Pons (tissue), 1 donor: ENCODE results near the gene SLMAP.

ENCODE experiments used
- DNase-seq: peaks from one replicate; pipeline ENCODE4 v3.0.0-alpha.2; 2016; ENCODE audit warnings: low spot score

Gene SLMAP

DNA sequence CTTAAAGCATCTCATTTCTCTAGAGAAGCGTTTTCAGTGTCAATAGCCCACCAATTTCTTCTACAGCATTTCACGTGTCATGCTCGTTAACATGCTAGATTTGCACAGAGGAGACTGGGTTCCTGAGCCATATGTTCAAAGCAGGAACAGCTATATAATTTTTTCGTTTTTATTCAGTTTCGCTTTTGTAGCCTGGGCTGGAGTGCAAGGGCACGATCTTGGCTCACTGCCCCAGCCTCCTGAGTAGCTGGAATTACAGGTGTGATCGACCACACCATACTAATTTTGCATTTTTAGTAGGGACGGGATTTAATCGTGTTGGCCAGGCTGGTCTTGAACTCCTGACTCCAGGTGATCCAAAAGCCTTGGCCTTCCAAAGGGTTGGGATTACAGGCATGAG lies 6.6 kb upstream of the SLMAP start:
- DNase-seq: no peak

DNA sequence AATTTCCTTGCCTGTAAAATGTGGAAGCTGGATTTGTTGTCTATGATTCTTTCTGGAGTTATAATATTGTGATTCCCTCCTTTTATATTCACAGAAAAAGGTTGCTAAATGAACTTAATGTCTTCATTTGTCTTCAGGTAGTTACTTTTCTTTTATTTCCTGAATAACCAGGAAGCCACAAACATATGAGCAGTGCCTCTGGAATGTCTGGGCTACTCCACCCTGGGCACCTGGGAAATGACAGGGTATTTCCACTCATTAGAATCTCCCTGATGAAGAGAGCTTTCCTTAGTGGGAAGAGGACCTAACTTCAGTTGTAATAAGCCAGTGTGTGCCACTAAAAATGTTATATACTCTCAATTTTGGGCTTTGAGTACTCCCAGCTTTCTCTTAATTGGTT lies 3.8 kb upstream of the SLMAP start:
- DNase-seq: no peak

DNA sequence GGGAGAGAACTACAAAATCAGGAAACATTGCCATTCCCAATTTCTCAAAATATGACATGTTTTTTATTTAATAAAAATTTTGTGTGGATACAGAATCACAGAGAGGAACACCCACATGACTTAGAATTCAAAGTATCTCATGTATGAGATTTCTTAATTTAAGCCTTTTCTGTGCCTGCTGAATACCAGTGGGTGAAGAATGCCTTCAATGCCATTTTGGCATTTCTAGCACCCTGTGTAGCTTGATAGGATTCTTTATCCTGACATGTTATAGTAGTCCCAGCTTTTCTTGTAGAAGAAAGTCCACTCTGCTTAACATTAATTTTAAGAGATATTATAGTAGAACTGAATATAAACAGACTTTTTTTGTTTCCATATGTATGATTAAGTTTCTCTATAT lies 3.1 kb upstream of the SLMAP start:
- no peak for DNase-seq

DNA sequence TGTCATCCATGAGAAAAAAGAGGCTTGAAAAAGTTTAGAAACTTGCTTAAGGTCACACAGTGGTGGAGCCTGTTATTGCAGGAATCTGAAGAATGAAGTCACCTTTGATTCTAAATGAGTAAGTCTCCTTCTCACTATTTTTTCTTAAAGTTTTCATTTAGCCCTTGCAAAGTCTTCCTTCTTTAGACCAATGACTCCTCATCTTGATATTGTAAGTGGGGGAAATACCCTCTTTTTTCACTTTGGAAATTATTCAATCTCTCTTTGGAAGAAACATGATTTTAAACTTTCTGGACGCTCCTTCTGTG lies 787 bp upstream of the SLMAP start:
- no peak for DNase-seq

DNA sequence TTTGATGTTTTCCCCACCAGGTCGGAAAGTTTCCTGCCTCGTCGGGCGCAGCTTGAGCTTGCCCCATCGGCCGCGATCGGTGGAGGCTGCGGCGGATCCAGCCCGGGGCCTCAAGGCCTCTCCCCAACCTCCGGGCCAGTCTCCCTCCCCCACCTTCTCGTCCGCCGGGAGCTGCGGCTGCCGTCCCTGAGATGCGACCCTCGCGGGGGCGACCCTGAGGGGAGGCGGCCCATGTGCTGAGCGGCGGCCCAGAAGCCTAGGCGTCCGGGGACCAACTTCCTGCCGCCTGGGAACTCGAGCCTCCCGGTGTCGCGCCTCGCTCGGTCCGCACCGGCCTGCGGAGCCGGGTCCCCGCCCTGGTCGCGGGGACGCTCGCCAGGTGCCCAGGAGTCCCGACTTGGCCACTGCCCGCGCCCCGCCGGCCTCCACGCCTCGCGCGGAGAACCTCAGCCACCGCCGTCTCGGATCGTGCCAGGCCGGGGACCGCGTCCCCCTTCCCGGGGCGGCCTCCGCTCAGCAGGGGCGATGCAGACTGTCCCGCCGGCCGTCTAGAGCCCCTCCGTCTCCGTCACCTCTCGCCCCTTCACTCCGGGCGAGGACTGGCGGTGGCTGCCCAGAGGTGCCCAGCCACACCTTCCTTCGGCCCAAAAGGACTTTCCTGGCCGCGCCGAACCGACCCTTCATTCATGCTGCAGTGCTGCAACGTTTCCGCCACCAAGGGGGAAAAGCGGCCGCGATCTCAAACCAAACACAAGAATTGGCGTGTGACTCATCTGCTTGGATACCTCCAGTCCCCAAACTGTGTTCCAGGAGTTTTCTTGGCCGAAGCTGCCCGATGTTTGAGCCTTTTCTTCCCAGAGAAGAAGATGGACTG lies 656 bp downstream of the SLMAP start:
- peak; percentile 20 for DNase-seq

DNA sequence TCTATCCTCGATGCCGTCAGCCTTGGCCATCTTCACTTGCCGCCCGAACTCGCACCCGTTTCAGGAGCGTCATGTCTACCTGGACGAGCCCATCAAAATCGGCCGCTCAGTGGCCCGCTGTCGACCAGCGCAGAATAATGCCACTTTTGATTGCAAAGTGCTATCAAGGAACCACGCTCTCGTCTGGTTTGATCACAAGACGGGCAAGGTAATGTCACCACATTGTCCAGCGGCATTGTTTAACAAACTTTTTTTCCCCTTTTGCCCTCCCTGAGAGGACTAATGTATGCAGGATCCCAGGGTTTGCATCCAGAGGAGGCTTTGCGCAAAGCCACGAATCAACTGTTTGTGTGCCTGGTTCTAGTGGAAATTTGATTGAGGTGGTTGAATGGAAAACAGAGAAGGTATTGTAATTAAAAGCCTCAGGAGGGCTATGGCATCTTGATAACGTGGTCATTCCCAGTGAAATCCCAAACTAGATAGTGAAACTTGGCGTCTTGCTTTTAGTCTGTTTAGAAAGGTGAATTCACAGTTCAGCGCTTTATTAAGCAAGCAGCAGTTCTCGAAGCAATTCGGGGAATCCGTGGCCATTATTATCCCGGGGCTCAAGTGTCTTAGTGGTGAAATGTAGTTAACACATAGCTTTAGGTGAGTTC lies 1.7 kb downstream of the SLMAP start:
- no peak for DNase-seq

DNA sequence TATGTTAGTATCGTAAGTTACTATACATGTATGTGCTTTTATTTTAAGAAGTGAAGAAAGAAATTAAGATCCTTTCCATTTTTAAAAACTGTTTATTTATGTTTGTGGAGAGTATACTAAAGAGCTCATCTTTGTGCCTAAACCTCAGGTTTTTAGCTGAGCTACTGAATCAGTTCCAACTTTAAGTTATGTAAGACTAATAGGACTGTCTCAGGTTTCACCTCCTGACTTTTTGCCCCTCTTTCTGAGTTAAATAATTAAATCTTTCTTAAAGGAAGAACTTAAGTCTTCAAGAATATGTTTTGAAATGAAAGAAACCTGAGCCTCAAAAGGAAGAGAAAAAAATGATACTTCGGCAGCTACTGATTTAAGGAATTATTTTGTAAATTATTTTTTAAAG lies 2.6 kb downstream of the SLMAP start:
- no peak for DNase-seq

DNA sequence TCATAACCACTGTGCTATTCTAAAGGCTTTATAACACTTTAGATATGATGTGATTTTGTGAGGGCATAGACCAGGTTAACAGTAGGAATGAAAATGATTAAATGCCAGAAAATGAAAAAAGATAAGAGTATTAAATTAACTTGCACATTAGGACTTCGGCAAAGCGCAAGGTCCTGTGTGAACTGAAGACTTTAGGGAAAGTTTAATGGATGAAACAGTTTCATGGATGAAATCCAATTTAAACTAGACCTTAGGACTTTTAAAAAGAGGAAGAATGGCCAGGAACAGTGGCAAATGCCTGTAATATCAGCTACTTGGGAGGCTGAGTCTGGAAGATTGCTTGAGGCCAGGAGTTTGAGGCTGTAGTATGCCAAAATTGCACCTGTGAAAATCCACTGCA lies 8.7 kb downstream of the SLMAP start:
- DNase-seq: no peak

DNA sequence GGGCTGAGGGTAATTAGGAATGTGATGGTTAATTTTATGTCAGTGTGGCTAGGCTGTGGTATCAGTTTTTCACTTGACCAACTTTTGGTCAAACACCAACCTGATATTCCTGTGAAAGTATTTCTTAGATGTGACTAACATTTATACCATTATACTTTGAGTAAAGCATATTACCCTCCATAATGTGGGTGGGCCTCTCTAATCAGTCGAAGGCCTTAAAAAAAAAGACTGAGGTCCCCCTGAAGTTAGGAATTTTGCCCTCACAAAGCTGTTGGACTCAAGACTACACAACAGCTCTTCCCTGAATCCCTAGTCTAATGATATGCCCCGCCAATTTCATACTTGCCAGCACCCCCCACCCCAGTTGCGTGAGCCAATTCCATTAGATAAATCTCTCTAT lies 12.5 kb downstream of the SLMAP start:
- no peak for DNase-seq

DNA sequence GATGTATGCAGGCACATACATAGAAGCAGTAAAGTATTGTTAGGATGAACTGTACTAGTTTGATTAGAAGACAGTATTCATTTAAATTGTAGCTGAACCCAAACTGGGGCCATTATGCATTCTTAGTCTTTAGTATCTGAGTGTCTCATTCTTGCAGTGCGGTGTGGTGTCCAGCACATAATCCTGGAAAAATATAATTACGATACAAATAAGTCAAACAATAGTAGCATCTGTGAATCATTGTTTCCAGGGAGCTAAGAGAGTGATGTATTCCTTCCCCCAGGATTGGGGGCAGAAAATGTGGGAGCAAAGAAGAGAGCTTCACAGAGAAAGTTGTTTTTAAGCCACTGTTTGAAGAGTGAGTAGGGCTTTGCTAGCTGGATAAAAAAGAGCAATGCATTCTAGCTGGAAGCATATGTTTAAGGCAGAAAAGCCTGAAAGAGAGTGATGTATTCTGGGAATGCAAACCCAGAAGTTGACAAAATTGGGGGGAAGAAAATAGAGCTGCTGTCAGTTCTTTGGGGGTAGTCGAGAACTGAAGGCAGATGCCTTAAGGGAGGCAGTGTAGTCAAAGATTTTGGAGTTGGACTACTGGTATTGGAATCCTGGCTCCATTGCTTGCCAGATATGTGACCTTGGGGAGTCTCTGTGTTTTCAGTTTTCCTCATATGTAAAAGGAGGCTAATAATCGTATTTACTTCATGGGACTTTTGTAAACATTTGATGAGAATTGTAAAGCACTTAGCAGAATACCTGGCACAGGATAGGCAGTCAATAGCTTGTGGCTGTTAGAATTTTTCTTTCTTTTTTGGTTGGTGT lies 14.1 kb downstream of the SLMAP start:
- DNase-seq: no peak

DNA sequence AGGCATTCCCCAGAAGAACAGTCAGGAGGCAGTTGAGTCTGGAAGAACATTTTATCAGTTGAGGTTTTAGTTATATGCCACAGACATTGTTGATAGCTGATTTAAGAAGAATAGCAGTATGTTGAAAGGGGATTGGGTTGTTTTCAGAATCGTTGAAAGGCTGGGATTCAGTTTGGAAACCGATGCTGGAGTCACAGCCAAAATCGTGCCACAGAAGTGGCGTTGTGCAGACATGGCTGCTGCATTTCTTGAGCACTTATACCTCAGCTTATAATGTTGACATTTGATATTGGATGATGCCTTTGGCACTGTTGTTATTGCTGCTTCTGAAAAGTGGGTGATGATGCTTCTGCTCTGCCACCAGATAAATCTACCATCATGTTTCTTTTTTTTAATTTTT lies 16.1 kb downstream of the SLMAP start:
- DNase-seq: no peak

DNA sequence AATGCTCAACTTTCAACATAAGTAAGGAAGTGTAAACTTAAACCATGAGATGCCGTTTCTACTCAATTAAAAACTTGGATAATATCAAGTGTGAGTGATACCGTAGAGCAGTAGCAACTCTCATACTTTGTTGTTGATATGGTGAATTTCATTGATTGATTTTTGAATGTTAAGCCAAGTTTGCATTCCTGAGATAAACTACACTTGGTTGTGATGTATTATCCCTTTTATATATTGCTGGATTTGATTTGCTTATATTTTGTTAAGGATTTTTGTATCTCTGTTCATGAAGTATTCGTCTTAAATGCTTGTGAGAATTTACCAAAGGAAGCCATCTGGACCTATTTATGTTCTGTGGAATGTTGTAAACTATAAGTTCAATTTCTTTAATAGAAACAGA lies 21.7 kb downstream of the SLMAP start:
- DNase-seq: no peak

DNA sequence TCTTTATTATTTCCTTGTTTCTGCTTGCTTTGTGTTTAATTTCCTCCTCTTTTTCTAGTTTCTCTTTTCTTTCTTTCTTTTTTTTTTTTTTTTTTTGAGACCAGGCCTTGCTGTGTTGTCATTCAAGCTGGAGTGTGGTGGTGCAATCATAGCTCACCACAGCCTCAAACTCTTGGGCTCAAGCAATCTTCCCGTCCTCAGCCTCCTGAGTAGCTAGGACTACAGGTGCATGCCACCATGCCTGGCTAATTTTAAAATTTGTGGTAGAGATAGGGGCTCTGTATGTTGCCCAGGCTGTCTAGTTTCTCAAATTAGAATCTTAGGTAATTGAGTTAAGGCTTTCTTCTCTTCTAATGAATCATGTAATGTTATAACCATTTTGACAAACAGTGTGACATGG lies 22.4 kb downstream of the SLMAP start:
- DNase-seq: no peak

DNA sequence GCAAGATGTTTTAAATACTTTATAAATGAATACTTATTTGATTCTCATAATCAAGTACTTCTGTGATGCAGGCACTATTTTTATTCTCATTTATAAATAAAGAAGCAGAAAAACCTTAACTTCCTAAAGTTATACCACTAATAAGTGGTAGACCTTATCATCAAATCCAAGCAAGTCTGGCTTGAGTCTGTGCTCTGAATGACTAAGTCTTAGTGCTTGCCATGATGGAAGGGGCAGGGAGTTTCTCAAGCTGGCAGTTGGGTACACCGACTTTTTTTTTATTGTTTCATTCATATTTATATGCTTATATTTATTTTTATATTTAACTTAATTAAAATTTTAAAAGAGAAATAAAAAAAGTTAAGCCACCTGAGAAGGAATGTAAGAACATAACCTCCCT lies 23.6 kb downstream of the SLMAP start:
- DNase-seq: no peak

DNA sequence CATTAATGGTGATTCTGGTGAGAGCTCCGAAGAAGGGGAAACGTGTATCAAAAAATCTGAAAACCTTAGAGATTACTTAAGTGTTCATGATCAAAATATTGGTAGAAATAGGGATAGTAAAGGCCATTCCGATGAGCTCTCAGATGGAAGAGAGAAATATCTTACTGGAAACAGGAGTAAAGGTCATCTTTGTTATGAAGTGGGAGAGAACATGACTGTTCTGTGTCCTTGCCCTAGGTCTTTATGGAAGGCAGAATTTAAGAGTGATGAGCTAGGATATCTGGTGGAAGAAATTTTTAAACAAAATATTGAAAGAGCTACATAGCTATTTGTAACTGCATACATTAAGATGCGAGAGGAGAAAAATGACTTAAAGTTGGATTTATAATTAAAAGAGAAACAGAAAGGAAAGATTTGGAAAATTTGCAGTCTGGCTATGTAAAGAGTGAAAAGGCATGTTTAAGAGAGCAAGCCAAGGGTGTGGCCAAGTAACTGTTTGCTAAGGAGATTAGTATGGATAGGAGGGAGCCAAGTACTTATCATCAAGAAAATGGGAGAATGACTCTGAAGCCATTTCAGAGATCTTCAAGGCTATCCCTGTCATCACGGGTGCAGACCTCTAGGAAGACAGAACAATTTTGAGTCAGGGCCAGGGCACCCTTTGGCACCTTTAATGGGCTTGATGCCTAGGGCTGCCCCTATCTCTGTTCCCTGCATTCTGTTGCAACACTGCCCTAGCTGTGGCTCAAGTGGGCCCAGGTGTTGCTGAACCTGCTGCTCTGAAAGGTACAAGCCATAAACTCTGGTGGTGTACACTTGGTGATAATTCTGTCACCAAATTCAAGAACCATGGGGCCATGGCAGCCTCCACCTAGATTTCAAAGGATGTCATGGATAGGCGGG lies 27.3 kb downstream of the SLMAP start:
- no peak for DNase-seq

DNA sequence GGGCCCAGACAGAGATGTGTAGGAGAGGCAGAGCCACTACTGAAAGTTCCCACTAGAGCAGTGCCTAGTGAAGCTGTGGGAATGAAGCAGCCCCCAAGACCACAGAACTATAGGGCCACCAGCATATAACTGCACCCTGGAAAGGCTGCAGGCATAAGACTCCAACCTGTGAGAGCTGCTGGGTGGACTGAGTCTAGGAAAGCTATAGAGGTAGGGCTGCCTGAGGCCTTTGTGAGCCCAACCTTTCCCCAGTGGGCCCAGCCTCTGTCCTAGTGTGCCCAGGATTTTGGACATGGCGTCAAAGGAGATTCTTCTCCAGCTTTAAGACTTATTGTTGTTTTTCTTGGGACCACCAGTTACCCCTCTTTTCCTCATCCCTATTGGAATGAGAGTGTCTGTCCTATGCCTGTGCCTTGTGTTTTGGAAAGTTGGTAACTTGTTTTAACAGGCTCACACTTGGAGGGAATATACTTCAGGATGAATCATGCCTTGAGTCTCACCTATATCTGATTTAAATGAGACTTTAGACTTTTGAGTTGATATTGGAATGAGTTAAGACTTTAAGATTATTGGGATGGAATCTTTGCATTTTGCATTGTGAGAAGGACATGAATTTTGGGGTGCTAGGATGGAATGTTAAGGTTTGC lies 28.1 kb downstream of the SLMAP start:
- DNase-seq: no peak

DNA sequence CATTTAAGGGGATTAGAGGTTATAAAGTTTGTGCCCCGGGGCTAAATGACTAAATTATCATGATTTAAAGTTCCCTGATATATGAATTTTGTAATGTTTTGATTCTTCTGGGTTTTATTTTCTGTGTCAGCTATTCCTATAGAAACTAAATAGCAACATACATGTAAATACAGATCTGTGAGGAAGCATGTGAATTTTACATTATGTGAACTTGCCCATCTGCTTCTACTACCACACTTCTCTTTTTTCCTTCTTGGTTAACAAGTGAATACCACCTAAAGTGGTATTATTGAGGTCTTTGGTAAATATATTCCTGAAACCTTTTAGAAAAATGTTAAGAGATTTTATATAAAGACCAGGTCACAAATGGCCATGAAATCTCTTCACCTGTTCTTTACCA lies 29.3 kb downstream of the SLMAP start:
- DNase-seq: no peak

DNA sequence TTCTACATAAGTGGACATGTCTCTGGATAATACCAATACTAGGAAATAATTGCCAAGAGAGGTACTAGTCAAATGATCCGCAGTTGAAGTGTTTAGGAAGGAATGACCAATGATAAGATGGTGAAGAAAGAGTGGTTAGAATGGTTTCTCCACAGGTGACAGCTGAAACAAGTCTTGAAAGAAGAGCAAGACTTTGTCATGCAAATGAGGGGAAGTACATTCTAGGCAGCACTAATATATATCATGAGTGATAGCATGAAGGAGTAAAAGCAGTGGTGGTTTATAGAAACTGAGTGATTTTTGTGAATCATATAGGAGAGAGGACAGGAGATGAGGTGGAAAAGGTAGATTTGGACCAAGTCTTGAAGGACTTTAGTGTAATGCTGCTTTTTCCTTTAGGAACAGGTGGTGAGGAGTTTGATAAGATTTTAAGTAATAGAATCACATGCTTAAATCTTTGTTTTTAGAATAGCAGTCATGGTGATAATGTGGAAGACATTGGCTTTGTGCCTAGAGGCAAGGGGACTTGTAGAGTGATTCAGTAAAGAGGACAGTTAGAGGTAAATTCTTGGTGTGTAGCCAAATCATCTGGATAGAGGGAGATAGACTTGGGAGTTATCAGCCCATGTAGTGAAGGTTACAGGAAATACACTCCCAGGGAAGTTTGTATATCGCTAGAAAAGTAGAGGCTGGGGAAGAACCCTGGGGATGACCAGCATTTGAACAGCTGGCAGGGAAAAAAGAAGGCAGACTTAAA lies 31.9 kb downstream of the SLMAP start:
- DNase-seq: no peak

DNA sequence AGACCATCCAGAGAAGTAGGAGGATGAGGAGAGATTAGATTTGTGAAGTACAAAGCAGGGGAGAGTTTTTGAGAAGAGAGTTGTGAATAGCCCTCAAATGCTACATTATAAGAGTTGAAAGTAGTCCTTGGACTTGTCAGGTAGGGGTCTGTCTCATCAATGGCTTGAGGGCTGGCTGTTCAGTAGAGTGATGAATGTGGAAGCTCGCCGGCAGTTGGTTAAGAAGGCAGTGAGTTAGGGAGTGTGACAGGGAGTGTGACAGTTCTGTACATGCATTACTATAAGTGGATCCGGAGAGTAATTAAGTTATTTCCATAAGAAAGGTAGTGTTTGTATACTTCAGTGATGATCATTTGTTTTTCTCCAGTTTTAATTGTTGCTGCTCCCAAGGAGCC lies 32.5 kb downstream of the SLMAP start:
- no peak for DNase-seq

DNA sequence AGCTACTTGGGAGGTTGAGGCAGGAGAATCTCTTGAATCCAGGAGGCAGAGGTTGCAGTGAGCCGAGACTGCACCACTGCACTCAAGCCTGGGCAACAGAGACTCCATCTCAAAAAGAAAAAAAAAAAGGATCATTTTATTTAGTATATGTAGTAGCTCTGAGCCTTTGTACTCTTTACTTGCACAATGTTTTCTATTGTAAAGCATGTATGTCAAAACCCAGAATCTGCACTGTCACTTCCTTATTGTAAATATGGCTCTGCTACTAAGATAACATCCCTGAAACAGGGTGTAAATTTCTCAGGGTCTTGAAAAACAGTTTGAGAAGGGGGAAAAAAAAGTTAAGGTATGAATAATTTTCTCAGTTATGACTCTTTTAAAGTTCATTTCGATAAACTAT lies 35.1 kb downstream of the SLMAP start:
- DNase-seq: no peak

DNA sequence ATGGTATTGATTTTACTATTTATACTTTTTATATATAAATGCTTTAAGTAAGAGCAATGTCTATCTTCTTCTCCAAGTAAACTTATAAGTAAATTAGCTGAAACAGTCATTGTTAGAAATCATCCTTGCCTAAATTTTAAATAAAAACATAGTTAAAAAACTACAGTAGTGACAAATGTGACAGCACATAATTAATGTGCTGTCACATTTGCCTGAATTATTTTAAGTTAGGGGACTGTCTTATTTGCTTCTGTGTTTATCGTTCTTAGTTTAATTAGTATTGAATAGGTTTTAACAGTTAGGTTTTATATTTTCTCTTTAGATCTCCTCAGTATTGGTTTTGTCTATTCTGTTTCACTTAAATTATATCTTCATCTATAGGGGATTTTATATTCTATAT lies 36.1 kb downstream of the SLMAP start:
- DNase-seq: no peak
